Measurements from ENCODE around the gene TERT.

DNA sequence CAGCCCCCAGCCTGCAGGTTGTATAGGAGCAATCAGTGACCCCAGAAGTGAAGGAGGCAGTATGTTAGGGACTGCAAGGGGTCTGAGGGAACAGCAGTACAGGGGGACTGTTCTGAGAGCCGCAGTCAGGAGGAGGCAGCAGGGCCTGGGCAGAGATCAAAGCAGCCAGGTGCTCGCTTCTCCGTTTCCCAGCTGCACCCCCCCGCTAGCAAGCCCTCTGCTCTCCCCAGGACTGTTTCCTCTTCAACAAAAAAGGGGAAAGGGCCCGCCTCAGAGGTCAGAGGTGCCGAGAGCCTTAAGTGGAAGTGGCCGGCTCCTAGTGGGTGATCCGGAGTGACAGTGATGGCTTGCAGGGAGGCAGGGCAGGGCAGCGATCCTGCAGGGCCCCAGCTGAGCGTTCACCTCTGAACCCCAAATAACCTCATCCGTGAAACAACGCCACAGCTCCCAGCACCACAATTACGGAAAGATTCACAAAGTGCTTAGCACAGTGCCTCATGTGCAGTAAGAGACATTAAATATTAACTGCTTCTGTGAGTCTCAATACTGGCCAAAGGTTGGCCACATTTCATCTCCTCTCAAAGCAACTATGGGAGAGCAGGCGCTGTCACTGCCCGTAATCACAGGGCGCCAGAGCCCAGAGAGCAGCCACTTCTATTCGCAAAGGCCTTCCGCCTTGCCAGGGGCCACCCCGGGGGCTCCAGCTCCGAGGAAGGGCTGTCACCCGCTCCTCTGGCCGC lies 42.1 kb upstream of the TERT start:
- 0 out of 2 replicates have a peak, but pooled peaks have one; percentile 10 for TF ChIP-seq POLR2AphosphoS5 (IDR thresholded peaks at IDR 0.05; ENCODE audit: low read depth, low read length)
- no peak for TF ChIP-seq POLR2A (IDR thresholded peaks at IDR 0.05; ENCODE audit: low read depth, low read length)
- no peak for TF ChIP-seq TAF1 (IDR thresholded peaks at IDR 0.05; ENCODE audit: borderline replicate concordance, low read depth, low read length)
